Measurements from ENCODE around the gene CSNK1A1L. TPM values are rescaled to one million over a fixed set of nuclear protein-coding genes. Genes with fewer than 3 reads are reported as not detected.

CSNK1A1L gene
- total and polyA plus RNA-seq, 2 of the 4 experiments (the other 2 are of a cell fraction), result not detected

DNA sequence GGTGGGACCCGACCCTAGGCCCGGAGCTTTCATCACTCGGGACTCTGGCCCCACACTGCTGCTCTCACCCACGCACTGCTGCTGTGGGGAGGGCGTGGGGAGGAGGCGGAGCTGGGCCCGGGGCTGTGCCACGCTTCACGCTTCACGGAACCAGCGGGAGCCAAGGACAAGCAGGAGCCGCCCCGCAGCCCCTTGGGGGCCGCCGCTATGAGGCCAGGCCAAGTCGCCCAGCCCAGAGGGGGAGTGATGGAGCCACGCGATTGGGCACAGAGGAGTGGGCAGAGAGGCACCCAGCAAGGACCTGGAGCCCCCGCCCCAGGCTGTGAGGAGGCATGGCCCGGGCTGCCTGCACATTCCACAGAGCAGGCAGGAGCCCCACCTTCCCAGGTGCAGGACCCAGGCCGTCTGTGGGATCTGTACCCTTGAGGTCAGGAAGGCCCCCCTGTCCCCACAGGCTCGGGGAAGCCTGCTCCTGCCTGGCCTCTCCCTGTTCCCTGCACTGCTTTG, 35.8 kb downstream of the CSNK1A1L start:
- Histone ChIP-seq H3K9me3 (ENCODE audit: control insufficient read depth, insufficient read depth, low read length) (no peaks in the 10 kb centered on the region), H4K5ac (ENCODE audit: low read depth, low read length) (no peak overlapping the region), H3K79me1 (ENCODE audit: low read depth in 1 of 2, low read length in 2 of 2) (no peaks in the 10 kb centered on the region), H3K14ac (replicated peaks; ENCODE audit: low read depth, low read length) (no peak overlapping the region), H2BK15ac (ENCODE audit: low read depth, low read length) (no peak overlapping the region), H4K20me1 (ENCODE audit: insufficient read depth, low read length) (no peaks in the 10 kb centered on the region), H2BK120ac (ENCODE audit: low read depth, low read length) (no peak overlapping the region), H3K56ac (ENCODE audit: extremely low read depth, insufficient read depth, low read length) (no peak overlapping the region), H2AK5ac (ENCODE audit: low read depth, low read length) (no peak overlapping the region), H4K8ac (ENCODE audit: low read depth in 2 of 2, low read length in 2 of 2) (no peak overlapping the region), H3K18ac (ENCODE audit: low read depth, low read length) (no peak overlapping the region), H3K27me3 (ENCODE audit: control insufficient read depth, insufficient read depth, low read length) (no peaks in the 10 kb centered on the region), H3K9ac (ENCODE audit: low read depth, low read length) (no peak overlapping the region), H3K4me2 (ENCODE audit: low read depth, low read length) (no peak overlapping the region), H2BK5ac (ENCODE audit: low read depth, low read length, poor library complexity, severe bottlenecking) (no peak overlapping the region), H3K4ac (ENCODE audit: low read depth, low read length) (no peak overlapping the region), H3K27ac (ENCODE audit: insufficient read depth, low read length) (no peak overlapping the region), H4K91ac (ENCODE audit: insufficient read depth, low read depth, low read length) (no peak overlapping the region), H2AK9ac (replicated peaks; ENCODE audit: low read depth, low read length, poor library complexity) (no peak overlapping the region), H3K4me3 (ENCODE audit: insufficient read depth, low read depth, low read length) (no peak overlapping the region), H2AFZ (replicated peaks; ENCODE audit: low read length, poor library complexity) (no peak overlapping the region), H3K4me1 (ENCODE audit: control insufficient read depth, insufficient read depth, low read length) (0 out of 2 replicates have a peak, but pooled peaks cover 3% of the 10 kb centered on the region), H3K36me3 (ENCODE audit: control insufficient read depth, insufficient read depth, low read length) (no peaks in the 10 kb centered on the region), H3K9me1 (ENCODE audit: insufficient read depth, low read length) (no peaks in the 10 kb centered on the region), H2BK20ac (ENCODE audit: low read depth, low read length) (no peak overlapping the region), H3K23ac (ENCODE audit: low read depth, low read length) (no peak overlapping the region)
- ATAC-seq (ENCODE audit: low read depth), result no peak
- POLR2A ChIA-PET (ENCODE audit: unreplicated experiment), result no interaction called here
- TF ChIP-seq, protein P1, sequence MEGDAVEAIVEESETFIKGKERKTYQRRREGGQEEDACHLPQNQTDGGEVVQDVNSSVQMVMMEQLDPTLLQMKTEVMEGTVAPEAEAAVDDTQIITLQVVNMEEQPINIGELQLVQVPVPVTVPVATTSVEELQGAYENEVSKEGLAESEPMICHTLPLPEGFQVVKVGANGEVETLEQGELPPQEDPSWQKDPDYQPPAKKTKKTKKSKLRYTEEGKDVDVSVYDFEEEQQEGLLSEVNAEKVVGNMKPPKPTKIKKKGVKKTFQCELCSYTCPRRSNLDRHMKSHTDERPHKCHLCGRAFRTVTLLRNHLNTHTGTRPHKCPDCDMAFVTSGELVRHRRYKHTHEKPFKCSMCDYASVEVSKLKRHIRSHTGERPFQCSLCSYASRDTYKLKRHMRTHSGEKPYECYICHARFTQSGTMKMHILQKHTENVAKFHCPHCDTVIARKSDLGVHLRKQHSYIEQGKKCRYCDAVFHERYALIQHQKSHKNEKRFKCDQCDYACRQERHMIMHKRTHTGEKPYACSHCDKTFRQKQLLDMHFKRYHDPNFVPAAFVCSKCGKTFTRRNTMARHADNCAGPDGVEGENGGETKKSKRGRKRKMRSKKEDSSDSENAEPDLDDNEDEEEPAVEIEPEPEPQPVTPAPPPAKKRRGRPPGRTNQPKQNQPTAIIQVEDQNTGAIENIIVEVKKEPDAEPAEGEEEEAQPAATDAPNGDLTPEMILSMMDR (conservative IDR thresholded peaks at IDR 0.05; ENCODE audit: low read depth, low read length), result no peak
- TF ChIP-seq, protein P2, sequence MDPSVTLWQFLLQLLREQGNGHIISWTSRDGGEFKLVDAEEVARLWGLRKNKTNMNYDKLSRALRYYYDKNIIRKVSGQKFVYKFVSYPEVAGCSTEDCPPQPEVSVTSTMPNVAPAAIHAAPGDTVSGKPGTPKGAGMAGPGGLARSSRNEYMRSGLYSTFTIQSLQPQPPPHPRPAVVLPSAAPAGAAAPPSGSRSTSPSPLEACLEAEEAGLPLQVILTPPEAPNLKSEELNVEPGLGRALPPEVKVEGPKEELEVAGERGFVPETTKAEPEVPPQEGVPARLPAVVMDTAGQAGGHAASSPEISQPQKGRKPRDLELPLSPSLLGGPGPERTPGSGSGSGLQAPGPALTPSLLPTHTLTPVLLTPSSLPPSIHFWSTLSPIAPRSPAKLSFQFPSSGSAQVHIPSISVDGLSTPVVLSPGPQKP (IDR thresholded peaks at IDR 0.05; ENCODE audit: borderline replicate concordance, low read depth, low read length), result no peak
- no peak for TF ChIP-seq RFX5 (IDR thresholded peaks at IDR 0.05; ENCODE audit: low read depth, low read length)
- TF ChIP-seq MAFK (IDR thresholded peaks at IDR 0.05; ENCODE audit: low read depth, low read length), result no peak
- TF ChIP-seq, protein P3, sequence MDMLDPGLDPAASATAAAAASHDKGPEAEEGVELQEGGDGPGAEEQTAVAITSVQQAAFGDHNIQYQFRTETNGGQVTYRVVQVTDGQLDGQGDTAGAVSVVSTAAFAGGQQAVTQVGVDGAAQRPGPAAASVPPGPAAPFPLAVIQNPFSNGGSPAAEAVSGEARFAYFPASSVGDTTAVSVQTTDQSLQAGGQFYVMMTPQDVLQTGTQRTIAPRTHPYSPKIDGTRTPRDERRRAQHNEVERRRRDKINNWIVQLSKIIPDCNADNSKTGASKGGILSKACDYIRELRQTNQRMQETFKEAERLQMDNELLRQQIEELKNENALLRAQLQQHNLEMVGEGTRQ (IDR thresholded peaks at IDR 0.05; ENCODE audit: low read depth, low read length), result no peak
- no peak for TF ChIP-seq MXI1 (IDR thresholded peaks at IDR 0.05; ENCODE audit: borderline replicate concordance, low read depth, low read length)
- TF ChIP-seq NFE2L2 (IDR thresholded peaks at IDR 0.05; ENCODE audit: low read depth, low read length), result no peak
- TF ChIP-seq FOS (IDR thresholded peaks at IDR 0.05; ENCODE audit: low read depth, low read length), result no peak
- no peak for TF ChIP-seq MAZ (IDR thresholded peaks at IDR 0.05; ENCODE audit: borderline replicate concordance, low read depth, low read length)
- no peak for TF ChIP-seq RAD21 (IDR thresholded peaks at IDR 0.05; ENCODE audit: low read length)
- no peak for TF ChIP-seq BHLHE40 (IDR thresholded peaks at IDR 0.05; ENCODE audit: low read depth, low read length)
- no peak for TF ChIP-seq SMC3 (IDR thresholded peaks at IDR 0.05; ENCODE audit: low read depth, low read length)
- TF ChIP-seq RCOR1 (IDR thresholded peaks at IDR 0.05; ENCODE audit: insufficient replicate concordance, low read length), result no peak
- TF ChIP-seq POLR2A (IDR thresholded peaks at IDR 0.05; ENCODE audit: low read depth, low read length), result no peak
- no peak for TF ChIP-seq CHD1 (IDR thresholded peaks at IDR 0.05; ENCODE audit: low read depth, low read length)
- no peak for TF ChIP-seq CEBPB (IDR thresholded peaks at IDR 0.05; ENCODE audit: low read depth, low read length)
- no TSS peak for BruUV-seq (replicated peaks)
- intact Hi-C loops (cut with micrococcal nuclease), result loop anchor here (1.0 to 10.0 kb wide), 3 partner anchors 70 to 975 kb away; partner anchors contain the start of gene ALG5
- in situ Hi-C loops (cut with MboI; ENCODE audit: low sequenced_read_pairs), result no loop called here
- dilution Hi-C loops (cut with HindIII; ENCODE audit: low sequenced_read_pairs, unreplicated experiment), result no loop called here
- no peak for DNase-seq
- 92% methylated on average over 10 of the region's 22 CpGs; no CpG with 5 or more reads in 1 of the 2 experiments for WGBS, 2 experiments (ENCODE audit: extremely low coverage in 2 of 2, insufficient read length in 1 of 2)
- CTCF ChIA-PET, result interaction anchor here (0.9 kb wide), 1 partner anchor 89 kb away, joined by 3 read pairs; no protein-coding TSS in a partner anchor

Data from IMR-90 (cell line).